GM12878 (cell line): ENCODE measurements around the gene FLOT1. TPM values are rescaled to one million over a fixed set of nuclear protein-coding genes. Genes with fewer than 3 reads are reported as not detected.
A peak's percentile ranks its signal among the peaks of the same experiment; 100 is the strongest.

ENCODE experiments used
- ATAC-seq: fragments of 200-7000 bp; cut with Tn5 transposase; 3 replicates; pipeline ENCODE4 v1.9.1; 2020; ENCODE audit warnings: mild to moderate bottlenecking, moderate library complexity
- BruUV-seq: library from RNA; stranded (reverse); fragments of 400-500 nt; replicated peaks from 2 replicates; lab custom pipeline; 2021; lab: Mats Ljungman, UMichigan
- CTCF ChIA-PET: fragments of 300-600 bp; sonication (Branson Sonifier 250); formaldehyde crosslinking; extraction: SDS; loops from one replicate; lab custom pipeline; 2021; ENCODE audit warnings: inconsistent platforms; lab: Yijun Ruan, JAX
- POLR2A ChIA-PET: fragments of 350-600 bp; formaldehyde crosslinking; extraction: SDS; loops from one replicate; lab custom pipeline; 2021; ENCODE audit warnings: inconsistent platforms; lab: Charles Lee
- RAD21 ChIA-PET: fragments of 300-600 bp; sonication (Branson Sonifier 250); formaldehyde crosslinking; loops from one replicate; lab custom pipeline; 2023; ENCODE audit warnings: antibody characterized with exemption; ENCODE audit not compliant: unreplicated experiment; lab: Charles Lee
- SMC1A ChIA-PET: fragments of 300-600 bp; sonication (Branson Sonifier 250); formaldehyde crosslinking; loops from one replicate; lab custom pipeline; 2023; ENCODE audit not compliant: unreplicated experiment, uncharacterized antibody; lab: Charles Lee
- DNase-seq: peaks from one replicate; pipeline ENCODE4 v3.0.0-alpha.2; 2011; ENCODE audit warnings: low read depth, low spot score
- FAIRE-seq: peaks from 3 replicates; lab custom pipeline; 2011; peaks lifted over from hg19 to GRCh38; lab: Jason Lieb, UNC
- H2AFZ ChIP-seq: 2 replicates; pipeline ENCODE4 v1.6.0; 2011; ENCODE audit warnings: low read depth, low read length, control low read depth; ENCODE audit not compliant: control insufficient read depth
- H3K27ac ChIP-seq: 2 replicates; pipeline ENCODE4 v1.5.1; 2011; ENCODE audit warnings: control low read depth; ENCODE audit not compliant: control insufficient read depth, insufficient read depth
- H3K27me3 ChIP-seq, 2 experiments: replicated peaks in 1 of 2; 2 replicates each; pipeline versions ENCODE4 v1.6.0 to v1.6.1; 2011; ENCODE audit warnings: low read length in 1 of 2; ENCODE audit not compliant: control insufficient read depth in 2 of 2, insufficient read depth in 2 of 2
- H3K36me3 ChIP-seq, 2 experiments: 2 replicates each; pipeline ENCODE4 v1.5.1; 2011; ENCODE audit warnings: low read length in 1 of 2; ENCODE audit not compliant: control insufficient read depth in 2 of 2, insufficient read depth in 2 of 2
- H3K4me1 ChIP-seq: 2 replicates; pipeline ENCODE4 v1.6.1; 2011; ENCODE audit warnings: mild to moderate bottlenecking, low read length, moderate library complexity, mixed read lengths; ENCODE audit not compliant: control insufficient read depth, insufficient read depth
- H3K4me2 ChIP-seq: 2 replicates; pipeline ENCODE4 v1.6.0; 2011; ENCODE audit warnings: control low read depth; ENCODE audit not compliant: control insufficient read depth, insufficient read depth
- H3K4me3 ChIP-seq: fragments of 200-600 bp; sonication (generic); 2 replicates; pipeline ENCODE4 v1.5.1; 2016
- H3K79me2 ChIP-seq: 2 replicates; pipeline ENCODE4 v1.6.0; 2011; ENCODE audit warnings: low read length; ENCODE audit not compliant: control insufficient read depth, insufficient read depth
- H3K9ac ChIP-seq: 2 replicates; pipeline ENCODE4 v1.8.0; 2011; ENCODE audit warnings: low read length, control low read depth, mixed read lengths; ENCODE audit not compliant: control insufficient read depth, insufficient read depth
- H3K9me3 ChIP-seq: replicated peaks from 3 replicates; pipeline ENCODE4 v1.5.1; 2011; ENCODE audit warnings: mild to moderate bottlenecking, low read length; ENCODE audit not compliant: control insufficient read depth, insufficient read depth
- H4K20me1 ChIP-seq: 2 replicates; pipeline ENCODE4 v1.6.0; 2011; ENCODE audit not compliant: control insufficient read depth, insufficient read depth
- BHLHE40 ChIP-seq, 2 experiments: fragments of 450-650 bp in 1 of 2; IDR thresholded peaks; 2 replicates each; pipeline ENCODE4 v1.6.1; 2011 to 2017; ENCODE audit warnings: low read depth in 2 of 2, borderline replicate concordance in 1 of 2, improper control_type of control experiment in 1 of 2, low read length in 1 of 2, mild to moderate bottlenecking in 1 of 2
- CBFB ChIP-seq: IDR thresholded peaks from 2 replicates; pipeline ENCODE4 v1.6.1; 2016; ENCODE audit warnings: antibody characterized with exemption, low read depth
- CEBPB ChIP-seq, 2 experiments: fragments of 150-350 bp in 1 of 2; IDR thresholded peaks; 2 replicates each; pipeline ENCODE4 v1.6.1; 2012 to 2014; ENCODE audit warnings: low read depth in 2 of 2, low read length in 2 of 2, borderline replicate concordance in 1 of 2, inconsistent platforms in 1 of 2
- EP300 ChIP-seq, 2 experiments: fragments of 150-350 bp in 1 of 2; IDR thresholded peaks; 2 replicates each; pipeline ENCODE4 v1.6.1; 2011 to 2012; ENCODE audit warnings: low read depth in 2 of 2, low read length in 2 of 2, borderline replicate concordance in 1 of 2, improper control_type of control experiment in 1 of 2, inconsistent platforms in 1 of 2; ENCODE audit not compliant: control insufficient read depth in 1 of 2
- FOXK2 ChIP-seq: fragments of 450-650 bp; IDR thresholded peaks from 2 replicates; pipeline ENCODE4 v1.6.1; 2017; ENCODE audit warnings: mild to moderate bottlenecking, moderate library complexity
- KLF5 ChIP-seq: fragments of 450-650 bp; IDR thresholded peaks from 2 replicates; pipeline ENCODE4 v1.6.1; 2014; ENCODE audit warnings: mild to moderate bottlenecking; ENCODE audit not compliant: partially characterized antibody
- MTA2 ChIP-seq: fragments of 450-650 bp; IDR thresholded peaks from 2 replicates; pipeline ENCODE4 v1.6.1; 2016; ENCODE audit warnings: low read depth, mild to moderate bottlenecking, moderate library complexity
- NR2F1 ChIP-seq: fragments of 450-650 bp; conservative IDR thresholded peaks from 2 replicates; pipeline ENCODE4 v1.6.1; 2017; ENCODE audit warnings: mild to moderate bottlenecking
- NRF1 ChIP-seq: conservative IDR thresholded peaks from 2 replicates; pipeline ENCODE4 v1.6.1; 2011; ENCODE audit warnings: mild to moderate bottlenecking, low read depth, low read length, improper control_type of control experiment
- PML ChIP-seq: IDR thresholded peaks from 2 replicates; pipeline ENCODE4 v1.6.1; 2012; ENCODE audit warnings: low read length, inconsistent platforms
- RUNX3 ChIP-seq: IDR thresholded peaks from 2 replicates; pipeline ENCODE4 v1.6.1; 2012; ENCODE audit warnings: low read length, inconsistent platforms
- SPI1 ChIP-seq: IDR thresholded peaks from 2 replicates; pipeline ENCODE4 v1.6.1; 2011; ENCODE audit warnings: low read depth, mild to moderate bottlenecking, low read length, moderate library complexity, borderline replicate concordance; ENCODE audit not compliant: insufficient read depth
- TARDBP ChIP-seq: IDR thresholded peaks from 2 replicates; pipeline ENCODE4 v1.6.1; 2016; ENCODE audit warnings: borderline replicate concordance
- TCF12 ChIP-seq: IDR thresholded peaks from 2 replicates; pipeline ENCODE4 v1.6.1; 2011; ENCODE audit warnings: low read depth, mild to moderate bottlenecking, low read length
- YY1 ChIP-seq: IDR thresholded peaks from 2 replicates; pipeline ENCODE4 v1.6.1; 2011; ENCODE audit warnings: low read depth, mild to moderate bottlenecking, low read length
- ZNF207 ChIP-seq: fragments of 450-650 bp; IDR thresholded peaks from 2 replicates; pipeline ENCODE4 v1.6.1; 2014; ENCODE audit warnings: antibody characterized with exemption, mild to moderate bottlenecking, borderline replicate concordance
- ZNF274 ChIP-seq: IDR thresholded peaks from one replicate; pipeline ENCODE4 v1.8.0; 2011; ENCODE audit not compliant: insufficient read length, insufficient read depth
- ZNF622 ChIP-seq: fragments of 450-650 bp; IDR thresholded peaks from 2 replicates; pipeline ENCODE4 v1.6.1; 2017; ENCODE audit warnings: mild to moderate bottlenecking, inconsistent platforms
- WGBS: methylation state at CpG from one replicate; pipeline ENCODE4 v1.1.6; 2016; ENCODE audit warnings: low lambda C conversion rate; ENCODE audit not compliant: insufficient replicate concordance, insufficient coverage; ENCODE audit errors: missing lambda C conversion rate; 5-methylcytosine and 5-hydroxymethylcytosine counted together
- in situ Hi-C: fragments of 300-500 bp; cut with MboI; formaldehyde crosslinking; loops from 9 replicates; pipeline ENCODE4 v1.14.3; 2018; ENCODE audit warnings: mixed read lengths
- intact Hi-C: fragments of 100-400 bp; cut with micrococcal nuclease; formaldehyde crosslinking; loops from one replicate; pipeline ENCODE4 v1.14.2; 2022; ENCODE audit not compliant: unreplicated experiment
- polyA plus RNA-seq, 11 experiments: library from polyadenylated mRNA; depleted of rRNA in 4 of 11; unstranded in 6 of 11; stranded (reverse) in 5 of 11; fragments of >200 nt; fragmentation: Nextera tagmentation in 4 of 11; fragmentation: Illumina TruSeq in 1 of 11; extraction: Ambion mirVana in 4 of 11; extraction: Trizol in 1 of 11; gene quantifications; 1 replicate in 1 of 11; 2 replicates in 10 of 11; pipeline versions ENCODE4 v1.2.1 to v1.2.3, GENCODE V29; 2011 to 2016; ENCODE audit warnings: inconsistent platforms in 2 of 11, missing spikeins in 2 of 11, low read depth in 1 of 11
- total RNA-seq, 4 experiments: library from RNA; depleted of rRNA in 3 of 4; stranded (reverse); fragments of >200 nt in 3 of 4; fragmentation: Illumina TruSeq in 1 of 4; extraction: Trizol in 1 of 4; gene quantifications; 2 replicates each; pipeline versions ENCODE4 v1.2.1 to v1.2.3, GENCODE V29; 2013 to 2021
- TF ChIP-seq, protein P1 (sequence below): IDR thresholded peaks from 2 replicates; pipeline ENCODE4 v1.6.1; 2012; ENCODE audit warnings: low read depth, low read length, improper control_type of control experiment
- TF ChIP-seq, protein P2 (sequence below): IDR thresholded peaks from 2 replicates; pipeline ENCODE4 v1.6.1; 2011; ENCODE audit warnings: mild to moderate bottlenecking, low read depth, low read length, moderate library complexity; ENCODE audit not compliant: insufficient replicate concordance

FLOT1 gene
- total and polyA plus RNA-seq, 10 of the 15 experiments (the other 5 are each of a cell fraction or from before 2014, with no cell fraction given) = 12.3 to 153 (median 112) TPM

DNA sequence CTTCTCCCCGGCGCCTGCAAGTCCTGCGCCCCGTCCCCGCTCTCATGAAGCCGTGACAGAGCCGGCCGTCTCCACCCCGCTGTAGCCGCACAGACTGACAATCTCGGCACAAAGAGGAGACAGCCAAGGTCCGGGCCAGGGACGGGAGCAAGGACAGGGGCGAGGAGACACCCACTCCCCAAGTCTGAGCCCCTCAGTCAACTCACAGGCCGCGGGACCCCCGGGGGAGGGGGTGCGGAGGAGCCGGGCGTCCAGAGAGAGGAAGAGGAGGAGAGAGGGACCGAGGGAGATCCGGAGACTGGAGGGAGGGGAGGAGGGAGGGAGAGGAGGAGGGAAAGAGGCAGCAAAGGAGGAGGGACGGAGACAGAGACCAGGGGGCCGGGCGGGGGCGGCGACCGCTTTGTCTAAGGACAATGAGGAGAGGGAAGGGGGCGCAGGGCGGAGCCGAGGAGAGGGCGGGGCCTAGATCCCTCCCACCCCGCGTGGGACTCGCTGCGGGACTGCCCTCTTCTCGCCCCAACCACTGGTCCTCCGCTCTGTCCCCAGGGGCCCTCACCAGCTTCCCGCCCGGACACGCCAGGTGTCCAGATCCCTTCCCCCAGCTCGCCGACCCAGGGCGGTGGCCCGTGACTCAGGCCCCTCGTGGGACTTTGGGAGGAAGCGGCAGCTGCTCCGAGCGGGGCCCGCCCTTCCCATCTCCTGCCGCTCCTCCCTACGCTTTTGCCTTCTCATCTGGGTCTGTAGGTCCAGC lies 55.4 kb downstream of the FLOT1 start:
- FAIRE-seq = peak; percentile 93
- Histone ChIP-seq H4K20me1 (no peaks in the 10 kb centered on the region), H2AFZ (peak overlapping the region; percentile 38), H3K36me3 (no peaks in the 10 kb centered on the region), H3K4me1 (peaks cover 15% of the 10 kb centered on the region), H3K4me2 (peak overlapping the region; percentile 70), H3K79me2 (peaks cover 86% of the 10 kb centered on the region), H3K27ac (peak overlapping the region; percentile 96), H3K4me3 (peak overlapping the region; percentile 100), H3K9ac (peak overlapping the region; percentile 75), H3K27me3 (no peaks in the 10 kb centered on the region), H3K9me3 (no peaks in the 10 kb centered on the region)
- peak; percentile 64 for ATAC-seq
- intact Hi-C loops = loop anchor here (1.0 to 2.0 kb wide), 2 partner anchors 30 to 72 kb away; partner anchors contain the start of gene MDC1
- CTCF ChIA-PET = interaction anchor here (0.7 to 4.8 kb wide), 7 partner anchors 8 to 234 kb away, joined by 3 to 64 read pairs (median 17); partner anchors contain the start of genes DHX16, MDC1 and TUBB
- BruUV-seq = no TSS peak
- POLR2A ChIA-PET = interaction anchor here (0.9 to 6.1 kb wide), 8 partner anchors 7 to 78 kb away, joined by 5 to 167 read pairs (median 14); partner anchors contain the start of genes DHX16, MDC1 and TUBB
- in situ Hi-C loops = no loop called here
- DNase-seq = peak; percentile 94
- SMC1A ChIA-PET = interaction anchor here (1.2 to 6.9 kb wide), 8 partner anchors 8 to 124 kb away, joined by 3 to 73 read pairs (median 10); partner anchors contain the start of genes MDC1, MRPS18B and PPP1R10
- RAD21 ChIA-PET = interaction anchor here (0.7 to 6.4 kb wide), 5 partner anchors 8 to 226 kb away, joined by 3 to 114 read pairs (median 8); partner anchors contain the start of genes MDC1, TUBB and VARS2
- WGBS = under 1% methylated on average over 39 of the region's 52 CpGs
- no peak for TF ChIP-seq ZNF274
- TF ChIP-seq TARDBP = no peak
- TF ChIP-seq, protein P1, sequence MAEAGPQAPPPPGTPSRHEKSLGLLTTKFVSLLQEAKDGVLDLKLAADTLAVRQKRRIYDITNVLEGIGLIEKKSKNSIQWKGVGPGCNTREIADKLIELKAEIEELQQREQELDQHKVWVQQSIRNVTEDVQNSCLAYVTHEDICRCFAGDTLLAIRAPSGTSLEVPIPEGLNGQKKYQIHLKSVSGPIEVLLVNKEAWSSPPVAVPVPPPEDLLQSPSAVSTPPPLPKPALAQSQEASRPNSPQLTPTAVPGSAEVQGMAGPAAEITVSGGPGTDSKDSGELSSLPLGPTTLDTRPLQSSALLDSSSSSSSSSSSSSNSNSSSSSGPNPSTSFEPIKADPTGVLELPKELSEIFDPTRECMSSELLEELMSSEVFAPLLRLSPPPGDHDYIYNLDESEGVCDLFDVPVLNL = 0 out of 2 replicates have a peak, but pooled peaks have one; percentile 5
- peak; percentile 100 for TF ChIP-seq TCF12
- TF ChIP-seq, protein P2, sequence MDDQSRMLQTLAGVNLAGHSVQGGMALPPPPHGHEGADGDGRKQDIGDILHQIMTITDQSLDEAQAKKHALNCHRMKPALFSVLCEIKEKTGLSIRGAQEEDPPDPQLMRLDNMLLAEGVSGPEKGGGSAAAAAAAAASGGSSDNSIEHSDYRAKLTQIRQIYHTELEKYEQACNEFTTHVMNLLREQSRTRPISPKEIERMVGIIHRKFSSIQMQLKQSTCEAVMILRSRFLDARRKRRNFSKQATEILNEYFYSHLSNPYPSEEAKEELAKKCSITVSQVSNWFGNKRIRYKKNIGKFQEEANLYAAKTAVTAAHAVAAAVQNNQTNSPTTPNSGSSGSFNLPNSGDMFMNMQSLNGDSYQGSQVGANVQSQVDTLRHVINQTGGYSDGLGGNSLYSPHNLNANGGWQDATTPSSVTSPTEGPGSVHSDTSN = no peak
- TF ChIP-seq PML = no peak
- TF ChIP-seq MTA2 = peak; percentile 77
- no peak for TF ChIP-seq ZNF207
- no peak for TF ChIP-seq ZNF622
- TF ChIP-seq RUNX3 = no peak
- peak; percentile 20; the same call in 1 of the 2 replicates for TF ChIP-seq YY1
- TF ChIP-seq SPI1 = peak; percentile 58; the same call in 1 of the 2 replicates
- TF ChIP-seq BHLHE40 (IDR thresholded peaks at IDR 0.05; ENCODE audit: borderline replicate concordance in 1 of 2, low read depth in 2 of 2, low read length in 1 of 2) = peak; percentile 91 to 95
- TF ChIP-seq NRF1 = no peak
- peak; percentile 60 to 91 for TF ChIP-seq EP300 (IDR thresholded peaks at IDR 0.05; ENCODE audit: borderline replicate concordance in 1 of 2, control insufficient read depth in 1 of 2, low read depth in 2 of 2, low read length in 2 of 2)
- no peak for TF ChIP-seq CEBPB (IDR thresholded peaks at IDR 0.05; ENCODE audit: borderline replicate concordance in 1 of 2, low read depth in 2 of 2, low read length in 2 of 2)
- no peak for TF ChIP-seq KLF5
- TF ChIP-seq FOXK2 = no peak
- TF ChIP-seq CBFB = no peak
- peak; percentile 93 for TF ChIP-seq NR2F1
